H9 (cell line): ENCODE results near the gene GGT6. TPM values are rescaled to one million over a fixed set of nuclear protein-coding genes. Genes with fewer than 3 reads are reported as not detected.

Experiments used
- DNase-seq: peaks from one replicate; pipeline ENCODE4 v3.0.0-alpha.2; 2017
- H2AFZ ChIP-seq: one replicate; pipeline ENCODE4 v1.6.1; 2013; ENCODE audit warnings: mild to moderate bottlenecking, low read length, control low read depth, moderate library complexity
- H2AK5ac ChIP-seq: 2 replicates; pipeline ENCODE4 v1.6.1; 2013; ENCODE audit warnings: low read length, control low read depth, mixed read lengths; ENCODE audit not compliant: insufficient read length
- H2BK120ac ChIP-seq: one replicate; pipeline ENCODE4 v1.6.1; 2013; ENCODE audit warnings: low read depth, mild to moderate bottlenecking, low read length, control low read depth, inconsistent platforms; ENCODE audit not compliant: poor library complexity, severe bottlenecking
- H2BK12ac ChIP-seq: 2 replicates; pipeline ENCODE4 v1.6.1; 2013; ENCODE audit warnings: low read length, control low read depth, mixed read lengths, low read depth; ENCODE audit not compliant: insufficient read length
- H2BK15ac ChIP-seq: 2 replicates; pipeline ENCODE4 v1.6.1; 2013; ENCODE audit warnings: low read depth, low read length, control low read depth
- H2BK20ac ChIP-seq: one replicate; pipeline ENCODE4 v1.6.1; 2013; ENCODE audit warnings: low read depth, mild to moderate bottlenecking, low read length, control low read depth, inconsistent platforms; ENCODE audit not compliant: poor library complexity, severe bottlenecking
- H2BK5ac ChIP-seq: 2 replicates; pipeline ENCODE4 v1.6.1; 2013; ENCODE audit warnings: low read length, control low read depth, mixed read lengths; ENCODE audit not compliant: insufficient read length
- H3K14ac ChIP-seq: 2 replicates; pipeline ENCODE4 v1.6.1; 2013; ENCODE audit warnings: low read length, control low read depth; ENCODE audit not compliant: insufficient read depth
- H3K18ac ChIP-seq: 2 replicates; pipeline ENCODE4 v1.6.1; 2013; ENCODE audit warnings: low read depth, mild to moderate bottlenecking, mixed read lengths, low read length, control low read depth; ENCODE audit not compliant: insufficient read length
- H3K23ac ChIP-seq: 2 replicates; pipeline ENCODE4 v1.6.1; 2013; ENCODE audit warnings: low read length, control low read depth, mixed read lengths, low read depth; ENCODE audit not compliant: insufficient read length
- H3K23me2 ChIP-seq: 2 replicates; pipeline ENCODE4 v1.6.1; 2013; ENCODE audit warnings: low read depth, mild to moderate bottlenecking, mixed read lengths, low read length, control low read depth; ENCODE audit not compliant: insufficient read length, poor library complexity, severe bottlenecking
- H3K27ac ChIP-seq: 2 replicates; pipeline ENCODE4 v1.5.1; 2013; ENCODE audit warnings: low read length, control low read depth, mixed read lengths, low read depth; ENCODE audit not compliant: insufficient read length
- H3K27me3 ChIP-seq: 2 replicates; pipeline ENCODE4 v1.6.1; 2013; ENCODE audit warnings: low read length, control low read depth, inconsistent platforms; ENCODE audit not compliant: insufficient read depth
- H3K4ac ChIP-seq: 2 replicates; pipeline ENCODE4 v1.6.1; 2013; ENCODE audit warnings: low read depth, mild to moderate bottlenecking, control low read depth, inconsistent platforms, low read length, moderate library complexity
- H3K4me1 ChIP-seq: 2 replicates; pipeline ENCODE4 v1.6.1; 2013; ENCODE audit warnings: low read length, control low read depth, inconsistent platforms; ENCODE audit not compliant: insufficient read depth
- H3K4me2 ChIP-seq: 2 replicates; pipeline ENCODE4 v1.6.1; 2013; ENCODE audit warnings: low read length, control low read depth, mixed read lengths; ENCODE audit not compliant: insufficient read length, insufficient read depth
- H3K56ac ChIP-seq: 2 replicates; pipeline ENCODE4 v1.6.1; 2013; ENCODE audit warnings: low read depth, mild to moderate bottlenecking, mixed read lengths, low read length, control low read depth; ENCODE audit not compliant: insufficient read length
- H3K79me1 ChIP-seq: 2 replicates; pipeline ENCODE4 v1.6.1; 2013; ENCODE audit warnings: low read depth, mild to moderate bottlenecking, moderate library complexity, low read length, control low read depth, inconsistent platforms; ENCODE audit not compliant: insufficient read depth, poor library complexity, severe bottlenecking
- H3K79me2 ChIP-seq: 2 replicates; pipeline ENCODE4 v1.6.1; 2013; ENCODE audit warnings: low read length, control low read depth, inconsistent platforms; ENCODE audit not compliant: insufficient read depth
- H3K9ac ChIP-seq: 2 replicates; pipeline ENCODE4 v1.6.1; 2013; ENCODE audit warnings: low read length, control low read depth, mixed read lengths; ENCODE audit not compliant: insufficient read length; ENCODE audit errors: extremely low read depth
- H3K9me3 ChIP-seq: one replicate; pipeline ENCODE4 v1.6.1; 2013; ENCODE audit warnings: low read depth, low read length, inconsistent platforms; ENCODE audit not compliant: control insufficient read depth
- H3T11ph ChIP-seq: one replicate; pipeline ENCODE4 v1.6.1; 2013; ENCODE audit warnings: mild to moderate bottlenecking, low read length, control low read depth, inconsistent platforms
- H4K20me1 ChIP-seq: one replicate; pipeline ENCODE4 v1.6.1; 2013; ENCODE audit not compliant: control insufficient read depth, insufficient read length, insufficient read depth
- H4K5ac ChIP-seq: 2 replicates; pipeline ENCODE4 v1.6.1; 2013; ENCODE audit warnings: low read depth, mild to moderate bottlenecking, mixed read lengths, low read length, control low read depth; ENCODE audit not compliant: insufficient read length
- H4K8ac ChIP-seq: replicated peaks from 2 replicates; pipeline ENCODE4 v1.6.1; 2013; ENCODE audit warnings: low read length, control low read depth, mixed read lengths, low read depth; ENCODE audit not compliant: insufficient read length
- H4K91ac ChIP-seq: 2 replicates; pipeline ENCODE4 v1.6.1; 2013; ENCODE audit warnings: low read depth, mild to moderate bottlenecking, moderate library complexity, mixed read lengths, low read length, control low read depth; ENCODE audit not compliant: insufficient read length
- H3K27ac Mint-ChIP-seq, 3 experiments: 2 replicates in 2 of 3; 3 replicates in 1 of 3; pipeline ENCODE4 v1.8.0; 2020 to 2021; ENCODE audit warnings: mixed read lengths in 3 of 3, mild to moderate bottlenecking in 1 of 3, moderate library complexity in 1 of 3
- H3K27me3 Mint-ChIP-seq: 2 replicates; pipeline ENCODE4 v1.8.0; 2021; ENCODE audit warnings: low read depth, mild to moderate bottlenecking, moderate library complexity, mixed read lengths
- H3K36me3 Mint-ChIP-seq, 3 experiments: 2 replicates in 2 of 3; 3 replicates in 1 of 3; pipeline ENCODE4 v1.8.0; 2020 to 2021; ENCODE audit warnings: low read depth in 3 of 3, mixed read lengths in 3 of 3; ENCODE audit not compliant: insufficient read depth in 1 of 3
- H3K4me1 Mint-ChIP-seq, 2 experiments: 2 replicates each; pipeline ENCODE4 v1.8.0; 2020; ENCODE audit warnings: mixed read lengths in 2 of 2
- H3K4me3 Mint-ChIP-seq, 2 experiments: 2 replicates in 1 of 2; 3 replicates in 1 of 2; pipeline ENCODE4 v1.8.0; 2020 to 2021; ENCODE audit warnings: mild to moderate bottlenecking in 2 of 2, mixed read lengths in 2 of 2, moderate library complexity in 1 of 2
- H3K9me3 Mint-ChIP-seq, 2 experiments: 2 replicates in 1 of 2; 3 replicates in 1 of 2; pipeline ENCODE4 v1.8.0; 2020; ENCODE audit warnings: mild to moderate bottlenecking in 2 of 2, mixed read lengths in 2 of 2, moderate library complexity in 1 of 2
- CTCF ChIP-seq: fragments of 200-600 bp; sonication (generic); conservative IDR thresholded peaks from 3 replicates; pipeline ENCODE4 v1.8.0; 2021; ENCODE audit warnings: antibody characterized with exemption, mild to moderate bottlenecking
- WGBS: extraction: QIAGEN DNeasy Blood & Tissue Kit; methylation state at CpG from one replicate; pipeline ENCODE4 v1.1.7; 2013; ENCODE audit warnings: missing lambda C conversion rate, low lambda C conversion rate, mixed read lengths; ENCODE audit not compliant: insufficient read length; ENCODE audit errors: extremely low coverage; 5-methylcytosine and 5-hydroxymethylcytosine counted together
- total RNA-seq: library from RNA; stranded (reverse); gene quantifications from 2 replicates; pipeline ENCODE4 v1.2.1, GENCODE V29; 2021

The GGT6 gene
- total RNA-seq, 1 experiment from 2014 or later: 0.17 TPM

- Histone ChIP-seq H3K9ac (no peak overlapping the region), H3K27ac (no peak overlapping the region), H3K9me3 (no peaks in the 10 kb centered on the region), H3K4me1 (no peaks in the 10 kb centered on the region), H3K23ac (no peak overlapping the region), H3T11ph (no peak overlapping the region), H3K4me2 (no peak overlapping the region), H3K56ac (no peak overlapping the region), H3K79me2 (no peaks in the 10 kb centered on the region), H4K91ac (no peak overlapping the region), H2BK12ac (no peak overlapping the region), H2BK15ac (no peak overlapping the region), H4K8ac (no peak overlapping the region), H2BK120ac (no peak overlapping the region), H3K27me3 (no peaks in the 10 kb centered on the region), H2AK5ac (no peak overlapping the region), H3K18ac (no peak overlapping the region), H2AFZ (no peak overlapping the region), H2BK20ac (no peak overlapping the region), H2BK5ac (no peak overlapping the region), H4K20me1 (no peaks in the 10 kb centered on the region), H3K4ac (no peak overlapping the region), H3K79me1 (no peaks in the 10 kb centered on the region), H4K5ac (no peak overlapping the region), H3K23me2 (no peaks in the 10 kb centered on the region), H3K14ac (no peak overlapping the region)
- DNase-seq: no peak
- H3K9me3 Mint-ChIP-seq: no peaks in the 10 kb centered on the region
- H3K27me3 Mint-ChIP-seq: peaks cover 17% of the 10 kb centered on the region
- no CpG with 5 or more reads among the region's 8 CpGs for WGBS
- no peak for TF ChIP-seq CTCF
- no peaks in the 10 kb centered on the region for H3K36me3 Mint-ChIP-seq
- H3K27ac Mint-ChIP-seq: no peak overlapping the region; a peak in 2 of 7 replicates
- H3K4me1 Mint-ChIP-seq: peaks cover 21 to 25% of the 10 kb centered on the region in 2 experiments
- H3K4me3 Mint-ChIP-seq: no peak overlapping the region
These were observed 1.9 kb upstream of the GGT6 start for GRCh38 chr17:4562015-4562969.
